ENCODE data around the gene ZNF462. TPM values are rescaled to one million over a fixed set of nuclear protein-coding genes. Genes with fewer than 3 reads are reported as not detected.

ZNF462 gene, protein sequence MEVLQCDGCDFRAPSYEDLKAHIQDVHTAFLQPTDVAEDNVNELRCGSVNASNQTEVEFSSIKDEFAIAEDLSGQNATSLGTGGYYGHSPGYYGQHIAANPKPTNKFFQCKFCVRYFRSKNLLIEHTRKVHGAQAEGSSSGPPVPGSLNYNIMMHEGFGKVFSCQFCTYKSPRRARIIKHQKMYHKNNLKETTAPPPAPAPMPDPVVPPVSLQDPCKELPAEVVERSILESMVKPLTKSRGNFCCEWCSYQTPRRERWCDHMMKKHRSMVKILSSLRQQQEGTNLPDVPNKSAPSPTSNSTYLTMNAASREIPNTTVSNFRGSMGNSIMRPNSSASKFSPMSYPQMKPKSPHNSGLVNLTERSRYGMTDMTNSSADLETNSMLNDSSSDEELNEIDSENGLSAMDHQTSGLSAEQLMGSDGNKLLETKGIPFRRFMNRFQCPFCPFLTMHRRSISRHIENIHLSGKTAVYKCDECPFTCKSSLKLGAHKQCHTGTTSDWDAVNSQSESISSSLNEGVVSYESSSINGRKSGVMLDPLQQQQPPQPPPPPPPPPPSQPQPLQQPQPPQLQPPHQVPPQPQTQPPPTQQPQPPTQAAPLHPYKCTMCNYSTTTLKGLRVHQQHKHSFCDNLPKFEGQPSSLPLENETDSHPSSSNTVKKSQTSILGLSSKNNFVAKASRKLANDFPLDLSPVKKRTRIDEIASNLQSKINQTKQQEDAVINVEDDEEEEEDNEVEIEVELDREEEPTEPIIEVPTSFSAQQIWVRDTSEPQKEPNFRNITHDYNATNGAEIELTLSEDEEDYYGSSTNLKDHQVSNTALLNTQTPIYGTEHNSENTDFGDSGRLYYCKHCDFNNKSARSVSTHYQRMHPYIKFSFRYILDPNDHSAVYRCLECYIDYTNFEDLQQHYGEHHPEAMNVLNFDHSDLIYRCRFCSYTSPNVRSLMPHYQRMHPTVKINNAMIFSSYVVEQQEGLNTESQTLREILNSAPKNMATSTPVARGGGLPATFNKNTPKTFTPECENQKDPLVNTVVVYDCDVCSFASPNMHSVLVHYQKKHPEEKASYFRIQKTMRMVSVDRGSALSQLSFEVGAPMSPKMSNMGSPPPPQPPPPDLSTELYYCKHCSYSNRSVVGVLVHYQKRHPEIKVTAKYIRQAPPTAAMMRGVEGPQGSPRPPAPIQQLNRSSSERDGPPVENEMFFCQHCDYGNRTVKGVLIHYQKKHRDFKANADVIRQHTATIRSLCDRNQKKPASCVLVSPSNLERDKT (N-terminal part only)
- total RNA-seq = 10.0 and 15.5 TPM in 2 replicates

DNA sequence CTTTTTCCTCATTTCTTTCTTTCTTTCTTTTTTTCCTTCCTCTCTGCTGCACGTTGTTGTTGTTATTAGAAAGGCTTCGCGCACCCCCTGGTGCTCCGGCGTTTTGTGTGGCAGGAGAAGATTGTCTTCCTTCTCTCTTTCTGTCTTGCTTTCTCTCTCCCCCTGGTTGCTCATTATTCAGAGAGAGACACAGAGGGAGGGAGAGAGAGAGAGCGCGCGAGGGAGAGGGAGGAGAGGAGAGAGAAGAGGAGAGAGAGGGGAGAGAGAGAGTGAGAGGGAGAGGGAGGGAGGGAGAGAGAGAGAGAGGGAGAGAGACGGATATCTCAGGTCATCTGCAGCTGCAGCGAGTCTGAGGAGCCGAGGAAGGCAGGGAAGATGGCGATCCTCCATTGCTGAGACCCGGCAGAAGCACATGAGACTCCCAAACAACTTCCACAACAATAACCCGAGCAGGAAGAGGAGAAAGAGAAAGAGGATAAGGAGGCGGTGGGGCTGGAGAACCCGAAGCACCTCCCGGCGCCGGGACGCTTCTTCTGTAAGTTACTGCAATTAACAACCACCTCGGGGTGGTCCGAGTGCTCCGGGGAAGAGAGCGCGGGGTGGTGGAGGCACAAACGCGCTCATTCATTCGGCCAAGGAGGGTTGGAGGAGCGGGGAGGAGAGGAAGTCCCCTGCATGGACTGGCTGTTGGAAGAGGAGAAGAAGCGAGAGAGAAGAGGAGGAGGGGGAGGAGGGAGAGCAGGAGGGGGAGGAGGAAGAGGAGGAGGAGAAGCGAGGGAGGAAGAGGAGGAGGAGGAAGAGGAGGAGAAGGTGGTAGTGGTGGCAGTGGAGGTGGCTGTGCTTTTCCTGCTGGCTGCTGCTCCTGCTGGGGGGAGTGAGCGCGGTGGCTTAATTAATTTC is at the start of gene ZNF462:
Gene ZNF462 (plus strand): TSS at position 346 of the 900 bp plus-strand sequence. CDS start 60,218 bp downstream, outside the sequence.

Data from pericardium fibroblast (primary cell).